GM18505 (cell line): ENCODE measurements around the gene CIITA.
A peak's percentile ranks its signal among the peaks of the same experiment; 100 is the strongest.

ENCODE experiments used
- ATAC-seq: cut with Tn5 transposase; IDR thresholded peaks from one replicate; pipeline ENCODE4 v1.9.1; 2021; ENCODE audit not compliant: unreplicated experiment
- POLR2A ChIP-seq: IDR thresholded peaks from 4 replicates; pipeline ENCODE4 v1.6.1; 2011; ENCODE audit warnings: borderline replicate concordance; ENCODE audit not compliant: insufficient read depth, insufficient read length; ENCODE audit errors: extremely low read depth

The CIITA gene

DNA sequence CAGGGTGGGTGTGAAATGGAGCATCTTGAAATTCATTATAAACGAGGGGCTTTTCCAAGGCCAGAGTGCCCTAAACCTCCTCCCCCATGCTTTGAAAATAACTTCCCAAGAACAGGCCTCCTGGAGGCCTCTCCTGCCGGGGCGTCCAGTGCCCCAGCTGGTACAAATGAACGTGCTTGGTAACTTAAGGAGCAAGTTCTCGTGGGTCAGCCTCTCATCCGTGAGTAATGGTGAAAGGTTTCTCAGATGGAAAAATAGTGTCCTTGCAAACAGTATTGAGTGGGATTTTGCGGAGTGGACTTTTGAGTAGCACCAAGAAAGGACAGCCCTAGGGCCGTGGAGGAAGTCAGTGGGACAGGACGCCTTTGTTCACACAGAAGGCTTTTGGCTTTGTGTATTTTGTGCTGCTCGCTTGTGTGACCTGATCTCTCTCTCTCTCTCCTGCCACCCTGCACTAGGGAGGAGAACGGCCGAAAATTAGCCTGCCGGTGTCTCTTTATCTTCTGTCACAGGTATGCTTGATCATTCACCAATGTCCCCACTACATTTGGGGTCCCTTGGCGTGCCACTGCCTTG lies 102.0 kb downstream of the CIITA start:
- no peak for ATAC-seq
- TF ChIP-seq POLR2A = no peak

- no peak for ATAC-seq
- no peak for TF ChIP-seq POLR2A
Observed at GRCh38 chr16:10979717-10980601, 103.0 kb downstream of the CIITA start.

- no peak for TF ChIP-seq POLR2A
- no peak for ATAC-seq
Observed at GRCh38 chr16:10980813-10981212, 103.8 kb downstream of the CIITA start.

DNA sequence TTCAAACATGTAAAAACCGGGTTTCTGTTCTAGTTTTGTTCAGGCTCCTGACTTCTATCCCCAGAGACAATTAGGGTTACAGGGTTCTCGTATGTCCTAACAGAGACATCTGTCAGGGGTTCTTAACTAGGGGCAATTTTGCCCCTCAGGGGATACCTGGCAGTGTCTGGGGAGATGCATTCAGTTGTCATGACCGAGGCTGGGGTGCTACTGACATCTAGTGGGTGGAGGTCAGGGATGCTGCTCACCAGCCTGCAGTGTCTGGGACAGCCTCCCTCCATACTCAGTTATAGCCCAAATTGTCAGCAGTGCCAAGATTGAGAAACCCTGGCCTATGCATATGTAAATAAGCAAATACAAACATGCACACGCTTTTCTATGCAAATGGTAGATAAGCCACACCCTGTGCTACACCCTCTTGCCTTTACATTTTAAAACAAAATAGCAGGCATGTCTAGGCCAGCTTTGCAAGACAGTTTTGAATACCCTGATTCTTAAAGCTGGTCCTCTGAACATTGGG lies 104.8 kb downstream of the CIITA start:
- peak; percentile 67 for ATAC-seq
- TF ChIP-seq POLR2A = peak; percentile 28

GRCh38 chr16:10982465-10983150 lies 105.6 kb downstream of the CIITA start:
- ATAC-seq = peak; percentile 35
- no peak for TF ChIP-seq POLR2A

- TF ChIP-seq POLR2A = no peak
- ATAC-seq = peak; percentile 29
Observed at GRCh38 chr16:10983159-10983558, 106.2 kb downstream of the CIITA start.

- no peak for TF ChIP-seq POLR2A
- no peak for ATAC-seq
Observed at GRCh38 chr16:10984509-10984908, 107.5 kb downstream of the CIITA start.
